ENCODE data around the gene MOB2.

MOB2 gene

DNA sequence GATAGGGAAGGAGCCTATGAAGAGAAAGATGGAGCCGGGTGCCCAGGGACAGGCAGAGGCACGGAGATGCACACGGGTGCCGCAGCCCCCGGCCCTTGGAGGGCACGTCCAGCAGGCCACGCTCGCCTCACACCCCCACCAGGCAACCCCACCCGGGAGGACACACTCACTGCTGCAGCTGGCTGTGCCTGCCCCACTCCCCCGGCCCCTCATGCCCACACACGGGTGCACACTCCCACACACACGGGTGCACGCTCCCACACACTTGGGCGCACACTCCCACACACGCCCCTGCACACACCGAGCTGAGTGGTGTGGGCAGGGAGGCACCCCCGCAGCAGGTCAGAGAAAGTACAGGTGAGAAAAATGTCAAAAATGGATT, 1.1 kb downstream of the MOB2 start:
- 99% methylated on average over 12 of the region's 17 CpGs for WGBS (ENCODE audit: insufficient coverage)
- ChIA-PET POLR2A (no interaction called here), CTCF (no interaction called here)
- H3K4me1 ChIP-seq (ENCODE audit: control extremely low read depth in 1 of 4, control insufficient read depth in 4 of 4, insufficient read depth in 4 of 4, low read length in 3 of 4): peaks cover 0 to 3% (median 0%) of the 10 kb centered on the region in 4 experiments
- DNase-seq: no peak
- no peaks in the 10 kb centered on the region for H3K9me3 ChIP-seq (ENCODE audit: control extremely low read depth in 1 of 5, control insufficient read depth in 4 of 5, insufficient read depth in 2 of 5, low read depth in 1 of 5, low read length in 4 of 5)
- H3K36me3 ChIP-seq (ENCODE audit: control insufficient read depth in 4 of 4, insufficient read depth in 4 of 4, low read length in 3 of 4): peaks cover 0 to 7% (median 3%) of the 10 kb centered on the region in 4 experiments
- H3K27me3 ChIP-seq (replicated peaks in 2 of 5; ENCODE audit: control insufficient read depth in 4 of 5, insufficient read depth in 5 of 5, low read length in 4 of 5): no peaks in the 10 kb centered on the region
- H3K27ac ChIP-seq (ENCODE audit: insufficient read depth in 1 of 2, low read depth in 1 of 2, low read length in 2 of 2, poor library complexity in 1 of 2, severe bottlenecking in 2 of 2): no peak overlapping the region
- no peak overlapping the region for H3K4me3 ChIP-seq (ENCODE audit: control insufficient read depth in 1 of 7, extremely low read depth in 1 of 7, insufficient read depth in 4 of 7, low read depth in 2 of 7, low read length in 6 of 7)

DNA sequence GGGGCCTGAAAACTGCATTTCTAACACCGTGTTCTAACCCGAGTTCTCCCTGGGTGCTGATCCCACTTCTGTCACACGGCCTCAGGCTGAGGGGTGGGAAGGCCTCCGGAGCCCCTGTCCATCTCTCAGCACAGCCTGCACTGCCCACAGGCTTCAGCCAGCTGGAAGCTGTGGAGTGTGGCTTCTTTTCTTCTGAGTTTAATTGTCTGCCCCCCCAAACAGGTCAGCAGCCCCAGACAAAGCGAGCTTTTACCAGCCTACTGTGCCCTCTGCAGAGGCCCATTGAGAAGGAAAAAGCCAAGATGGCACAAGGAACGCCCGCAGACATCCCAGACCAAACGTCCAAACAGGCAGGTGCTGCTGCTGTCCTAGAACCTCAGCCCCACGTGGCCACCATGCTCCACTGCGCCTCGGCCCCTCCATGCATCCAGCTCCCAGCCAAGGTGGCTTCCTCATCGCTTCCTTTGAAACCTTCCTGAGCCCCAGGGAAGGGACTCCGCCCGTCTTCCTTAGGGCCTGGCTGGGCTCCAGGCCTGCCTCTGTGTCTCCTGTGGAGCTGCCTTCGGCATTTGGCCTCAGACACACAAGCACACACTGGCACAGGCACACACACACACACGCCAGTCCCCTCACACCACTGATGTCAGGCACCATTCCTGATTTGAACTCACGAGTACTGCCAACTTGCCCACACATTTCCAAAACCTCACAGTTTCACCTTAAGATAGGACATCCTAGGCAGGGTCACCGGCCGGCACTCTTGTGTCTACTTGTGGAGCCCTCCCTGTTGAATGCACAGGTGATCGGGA, 1.7 kb downstream of the MOB2 start:
- Histone ChIP-seq H3K27ac (ENCODE audit: insufficient read depth in 1 of 2, low read depth in 1 of 2, low read length in 2 of 2, poor library complexity in 1 of 2, severe bottlenecking in 2 of 2) (no peak overlapping the region), H3K36me3 (ENCODE audit: control insufficient read depth in 4 of 4, insufficient read depth in 4 of 4, low read length in 3 of 4) (peaks cover 1 to 11% (median 6%) of the 10 kb centered on the region in 4 experiments), H3K4me3 (ENCODE audit: control insufficient read depth in 1 of 7, extremely low read depth in 1 of 7, insufficient read depth in 4 of 7, low read depth in 2 of 7, low read length in 6 of 7) (no peak overlapping the region), H3K27me3 (replicated peaks in 2 of 5; ENCODE audit: control insufficient read depth in 4 of 5, insufficient read depth in 5 of 5, low read length in 4 of 5) (no peaks in the 10 kb centered on the region), H3K4me1 (ENCODE audit: control extremely low read depth in 1 of 4, control insufficient read depth in 4 of 4, insufficient read depth in 4 of 4, low read length in 3 of 4) (peaks cover 0 to 3% (median 0%) of the 10 kb centered on the region in 4 experiments), H3K9me3 (ENCODE audit: control extremely low read depth in 1 of 5, control insufficient read depth in 4 of 5, insufficient read depth in 2 of 5, low read depth in 1 of 5, low read length in 4 of 5) (no peaks in the 10 kb centered on the region)
- DNase-seq: no peak
- WGBS (ENCODE audit: insufficient coverage): 97% methylated on average over 16 of the region's 20 CpGs
- ChIA-PET POLR2A (no interaction called here), CTCF (no interaction called here)

GRCh38 chr11:1484061-1484671, 2.4 kb downstream of the MOB2 start:
- Histone ChIP-seq H3K27ac (ENCODE audit: insufficient read depth in 1 of 2, low read depth in 1 of 2, low read length in 2 of 2, poor library complexity in 1 of 2, severe bottlenecking in 2 of 2) (no peak overlapping the region), H3K36me3 (ENCODE audit: control insufficient read depth in 4 of 4, insufficient read depth in 4 of 4, low read length in 3 of 4) (peaks cover 3 to 18% (median 11%) of the 10 kb centered on the region in 4 experiments), H3K27me3 (replicated peaks in 2 of 5; ENCODE audit: control insufficient read depth in 4 of 5, insufficient read depth in 5 of 5, low read length in 4 of 5) (no peaks in the 10 kb centered on the region), H3K4me1 (ENCODE audit: control extremely low read depth in 1 of 4, control insufficient read depth in 4 of 4, insufficient read depth in 4 of 4, low read length in 3 of 4) (peaks cover 0 to 3% (median 0%) of the 10 kb centered on the region in 4 experiments), H3K9me3 (ENCODE audit: control extremely low read depth in 1 of 5, control insufficient read depth in 4 of 5, insufficient read depth in 2 of 5, low read depth in 1 of 5, low read length in 4 of 5) (no peaks in the 10 kb centered on the region), H3K4me3 (ENCODE audit: control insufficient read depth in 1 of 7, extremely low read depth in 1 of 7, insufficient read depth in 4 of 7, low read depth in 2 of 7, low read length in 6 of 7) (no peak overlapping the region)
- whole genome bisulfite sequencing (ENCODE audit: insufficient coverage): 97% methylated on average over 10 of the region's 17 CpGs
- ChIA-PET CTCF (no interaction called here), POLR2A (no interaction called here)
- DNase-seq: no peak

- CTCF ChIA-PET: interaction anchor here (1.7 kb wide), 1 partner anchor 10 kb away, joined by 4 read pairs; no protein-coding TSS in a partner anchor
- peaks cover 0 to 3% (median 0%) of the 10 kb centered on the region in 4 experiments for H3K4me1 ChIP-seq (ENCODE audit: control extremely low read depth in 1 of 4, control insufficient read depth in 4 of 4, insufficient read depth in 4 of 4, low read length in 3 of 4)
- 76% methylated on average over 5 of the region's 6 CpGs for WGBS (ENCODE audit: insufficient coverage)
Measured at GRCh38 chr11:1483445-1483961, 3.1 kb downstream of the MOB2 start.

GRCh38 chr11:1482581-1483444, 3.8 kb downstream of the MOB2 start:
- POLR2A ChIA-PET: no interaction called here
- WGBS (ENCODE audit: insufficient coverage): 94% methylated on average over 30 of the region's 32 CpGs
- Histone ChIP-seq H3K4me1 (ENCODE audit: control extremely low read depth in 1 of 4, control insufficient read depth in 4 of 4, insufficient read depth in 4 of 4, low read length in 3 of 4) (peaks cover 0 to 7% (median under 1%) of the 10 kb centered on the region in 4 experiments), H3K36me3 (ENCODE audit: control insufficient read depth in 4 of 4, insufficient read depth in 4 of 4, low read length in 3 of 4) (peaks cover 3 to 32% (median 15%) of the 10 kb centered on the region in 4 experiments), H3K4me3 (ENCODE audit: control insufficient read depth in 1 of 7, extremely low read depth in 1 of 7, insufficient read depth in 4 of 7, low read depth in 2 of 7, low read length in 6 of 7) (no peak overlapping the region), H3K9me3 (ENCODE audit: control extremely low read depth in 1 of 5, control insufficient read depth in 4 of 5, insufficient read depth in 2 of 5, low read depth in 1 of 5, low read length in 4 of 5) (no peaks in the 10 kb centered on the region), H3K27ac (ENCODE audit: insufficient read depth in 1 of 2, low read depth in 1 of 2, low read length in 2 of 2, poor library complexity in 1 of 2, severe bottlenecking in 2 of 2) (no peak overlapping the region), H3K27me3 (replicated peaks in 2 of 5; ENCODE audit: control insufficient read depth in 4 of 5, insufficient read depth in 5 of 5, low read length in 4 of 5) (no peaks in the 10 kb centered on the region)
- CTCF ChIA-PET: interaction anchor here (1.7 kb wide), 1 partner anchor 10 kb away, joined by 4 read pairs; no protein-coding TSS in a partner anchor
- DNase-seq: no peak

More at GRCh38 chr11:1483445-1483961, 3.1 kb downstream of the MOB2 start:
- H3K27ac ChIP-seq (ENCODE audit: insufficient read depth in 1 of 2, low read depth in 1 of 2, low read length in 2 of 2, poor library complexity in 1 of 2, severe bottlenecking in 2 of 2): no peak overlapping the region
- DNase-seq: no peak
- peaks cover 3 to 25% (median 12%) of the 10 kb centered on the region in 4 experiments for H3K36me3 ChIP-seq (ENCODE audit: control insufficient read depth in 4 of 4, insufficient read depth in 4 of 4, low read length in 3 of 4)
- POLR2A ChIA-PET: no interaction called here
- H3K4me3 ChIP-seq (ENCODE audit: control insufficient read depth in 1 of 7, extremely low read depth in 1 of 7, insufficient read depth in 4 of 7, low read depth in 2 of 7, low read length in 6 of 7): no peak overlapping the region
- no peaks in the 10 kb centered on the region for H3K9me3 ChIP-seq (ENCODE audit: control extremely low read depth in 1 of 5, control insufficient read depth in 4 of 5, insufficient read depth in 2 of 5, low read depth in 1 of 5, low read length in 4 of 5)
- no peaks in the 10 kb centered on the region for H3K27me3 ChIP-seq (replicated peaks in 2 of 5; ENCODE audit: control insufficient read depth in 4 of 5, insufficient read depth in 5 of 5, low read length in 4 of 5)

DNA sequence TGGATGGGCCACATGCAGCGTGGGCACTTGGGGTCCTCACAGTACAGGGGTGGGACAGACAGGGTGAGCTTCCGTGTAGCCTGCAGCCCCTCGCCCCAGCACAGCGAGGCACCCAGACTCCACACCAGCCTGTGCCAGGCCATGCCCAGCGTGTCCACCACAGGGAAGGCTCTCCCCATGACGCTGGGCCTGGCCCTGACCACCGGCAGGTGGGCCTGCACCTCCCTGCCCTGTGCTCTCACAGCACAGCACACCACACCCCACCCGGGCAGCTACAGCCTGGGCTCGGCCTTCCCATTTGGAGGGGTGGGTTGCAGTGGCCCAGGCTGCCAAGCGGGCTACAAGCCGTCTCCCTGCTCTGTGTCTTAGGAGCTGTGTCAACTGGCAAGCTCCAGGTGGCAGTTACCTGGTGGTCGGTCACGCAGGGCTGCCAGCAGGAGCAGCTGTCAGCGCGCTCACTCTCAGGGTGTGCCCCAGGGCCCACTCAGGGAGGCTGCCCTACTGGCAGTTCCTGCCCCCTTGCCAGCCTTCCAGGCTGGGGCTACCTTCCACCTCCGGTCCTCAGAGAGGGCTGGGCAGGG, 4.6 kb downstream of the MOB2 start:
- WGBS (ENCODE audit: insufficient coverage): 98% methylated on average over 13 of the region's 16 CpGs
- POLR2A ChIA-PET: no interaction called here
- CTCF ChIA-PET: interaction anchor here (1.7 kb wide), 1 partner anchor 11 kb away, joined by 4 read pairs; no protein-coding TSS in a partner anchor
- Histone ChIP-seq H3K27ac (ENCODE audit: insufficient read depth in 1 of 2, low read depth in 1 of 2, low read length in 2 of 2, poor library complexity in 1 of 2, severe bottlenecking in 2 of 2) (no peak overlapping the region), H3K4me1 (ENCODE audit: control extremely low read depth in 1 of 4, control insufficient read depth in 4 of 4, insufficient read depth in 4 of 4, low read length in 3 of 4) (peaks cover 0 to 7% (median under 1%) of the 10 kb centered on the region in 4 experiments), H3K36me3 (ENCODE audit: control insufficient read depth in 4 of 4, insufficient read depth in 4 of 4, low read length in 3 of 4) (peaks cover 3 to 40% (median 20%) of the 10 kb centered on the region in 4 experiments), H3K27me3 (replicated peaks in 2 of 5; ENCODE audit: control insufficient read depth in 4 of 5, insufficient read depth in 5 of 5, low read length in 4 of 5) (no peaks in the 10 kb centered on the region), H3K4me3 (ENCODE audit: control insufficient read depth in 1 of 7, extremely low read depth in 1 of 7, insufficient read depth in 4 of 7, low read depth in 2 of 7, low read length in 6 of 7) (no peak overlapping the region), H3K9me3 (ENCODE audit: control extremely low read depth in 1 of 5, control insufficient read depth in 4 of 5, insufficient read depth in 2 of 5, low read depth in 1 of 5, low read length in 4 of 5) (no peaks in the 10 kb centered on the region)
- no peak for DNase-seq
